Right lobe of liver (tissue), 4 donors: Measurements from ENCODE around the gene RBM33.

Source experiments
- POLR2A ChIP-seq: fragments of 450-650 bp; IDR thresholded peaks from one replicate; pipeline ENCODE4 v1.6.1; 2017; ENCODE audit warnings: antibody characterized with exemption, mild to moderate bottlenecking
- TF ChIP-seq, protein P1 (sequence below), 4 donors: fragments of 200-600 bp in 3 of 4; fragments of 450-650 bp in 1 of 4; IDR thresholded peaks; one replicate each; pipeline versions ENCODE4 v1.5.1 to v1.8.0; 2016 to 2022; ENCODE audit warnings: antibody characterized with exemption in 4 of 4, mild to moderate bottlenecking in 2 of 4
- donor health status: DM: no; HTN: no; CAD: no.
- donor health status: DM: no; HTN: no; CAD: no.
- donor health status: DM: no; HTN: yes; CAD: no.

DNA sequence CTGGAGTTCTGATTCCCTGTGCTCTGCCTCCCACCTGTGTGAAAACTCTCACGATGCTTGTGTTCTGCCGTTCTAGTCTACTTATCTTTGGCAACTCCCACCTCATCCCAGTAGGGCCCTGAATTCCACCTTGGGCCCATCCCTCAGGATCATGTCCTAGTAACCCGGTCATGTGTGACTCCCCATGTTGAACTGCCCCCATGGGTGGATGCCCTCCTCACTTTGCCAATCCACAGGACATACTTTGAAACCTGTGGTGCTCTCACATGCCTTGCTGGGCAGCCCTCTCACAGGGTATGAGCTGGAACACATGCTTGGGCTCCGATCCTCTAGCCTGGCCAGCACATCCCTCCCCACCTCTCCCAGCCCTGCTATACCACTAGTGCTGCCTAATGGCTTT lies 3.8 kb upstream of the RBM33 start:
- TF ChIP-seq, protein P1, sequence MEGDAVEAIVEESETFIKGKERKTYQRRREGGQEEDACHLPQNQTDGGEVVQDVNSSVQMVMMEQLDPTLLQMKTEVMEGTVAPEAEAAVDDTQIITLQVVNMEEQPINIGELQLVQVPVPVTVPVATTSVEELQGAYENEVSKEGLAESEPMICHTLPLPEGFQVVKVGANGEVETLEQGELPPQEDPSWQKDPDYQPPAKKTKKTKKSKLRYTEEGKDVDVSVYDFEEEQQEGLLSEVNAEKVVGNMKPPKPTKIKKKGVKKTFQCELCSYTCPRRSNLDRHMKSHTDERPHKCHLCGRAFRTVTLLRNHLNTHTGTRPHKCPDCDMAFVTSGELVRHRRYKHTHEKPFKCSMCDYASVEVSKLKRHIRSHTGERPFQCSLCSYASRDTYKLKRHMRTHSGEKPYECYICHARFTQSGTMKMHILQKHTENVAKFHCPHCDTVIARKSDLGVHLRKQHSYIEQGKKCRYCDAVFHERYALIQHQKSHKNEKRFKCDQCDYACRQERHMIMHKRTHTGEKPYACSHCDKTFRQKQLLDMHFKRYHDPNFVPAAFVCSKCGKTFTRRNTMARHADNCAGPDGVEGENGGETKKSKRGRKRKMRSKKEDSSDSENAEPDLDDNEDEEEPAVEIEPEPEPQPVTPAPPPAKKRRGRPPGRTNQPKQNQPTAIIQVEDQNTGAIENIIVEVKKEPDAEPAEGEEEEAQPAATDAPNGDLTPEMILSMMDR (IDR thresholded peaks at IDR 0.05), result no peak
- TF ChIP-seq POLR2A, result no peak
